Endothelial cell of umbilical vein (primary cell): ENCODE measurements around the gene KCNAB2. TPM values are rescaled to one million over a fixed set of nuclear protein-coding genes. Genes with fewer than 3 reads are reported as not detected.

Source experiments
- BruUV-seq: library from RNA; stranded (reverse); fragments of 400-500 nt; replicated peaks from 2 replicates; lab custom pipeline; 2021; lab: Mats Ljungman, UMichigan
- CTCF ChIA-PET: fragments of 300-600, 350-600 bp; sonication (Branson Sonifier 250); formaldehyde crosslinking; loops from one replicate; lab custom pipeline; 2021; ENCODE audit warnings: antibody characterized with exemption, inconsistent platforms; lab: Charles Lee
- POLR2A ChIA-PET: fragments of 300-600, 350-600 bp; sonication (Branson Sonifier 250); formaldehyde crosslinking; loops from one replicate; lab custom pipeline; 2021; ENCODE audit warnings: antibody characterized with exemption, inconsistent platforms; lab: Charles Lee
- DNase-seq: peaks from one replicate; pipeline ENCODE4 v3.0.0-alpha.2; 2011; ENCODE audit warnings: low read depth, low spot score
- FAIRE-seq: peaks from 2 replicates; lab custom pipeline; 2011; peaks lifted over from hg19 to GRCh38; lab: Jason Lieb, UNC
- H2AFZ ChIP-seq: 2 replicates; pipeline ENCODE4 v1.6.0; 2012; ENCODE audit warnings: low read depth, low read length, control low read depth, inconsistent platforms
- H3K27ac ChIP-seq: 2 replicates; pipeline ENCODE4 v1.5.1; 2011; ENCODE audit warnings: low read depth, mild to moderate bottlenecking, control low read depth, low read length, moderate library complexity; ENCODE audit not compliant: insufficient read depth
- H3K27me3 ChIP-seq, 2 experiments: 2 replicates each; pipeline versions ENCODE4 v1.6.0 to v1.6.1; 2011; ENCODE audit warnings: low read length in 2 of 2, mixed read lengths in 1 of 2; ENCODE audit not compliant: control insufficient read depth in 2 of 2, insufficient read depth in 2 of 2
- H3K36me3 ChIP-seq, 2 experiments: 2 replicates in 1 of 2; 3 replicates in 1 of 2; pipeline ENCODE4 v1.5.1; 2011; ENCODE audit warnings: low read length in 2 of 2, mild to moderate bottlenecking in 1 of 2, moderate library complexity in 1 of 2; ENCODE audit not compliant: control insufficient read depth in 2 of 2, insufficient read depth in 2 of 2; ENCODE audit errors: extremely low read depth in 1 of 2
- H3K4me1 ChIP-seq: 3 replicates; pipeline ENCODE4 v1.5.1; 2011; ENCODE audit warnings: mild to moderate bottlenecking, low read length; ENCODE audit not compliant: control insufficient read depth, insufficient read depth; ENCODE audit errors: extremely low read depth
- H3K4me2 ChIP-seq: 2 replicates; pipeline ENCODE4 v1.6.1; 2011; ENCODE audit warnings: low read length, control low read depth, mixed read lengths; ENCODE audit not compliant: insufficient read depth
- H3K4me3 ChIP-seq, 3 experiments: fragments of 200-600 bp in 1 of 3; sonication (generic), shearing (Covaris generic) in 1 of 3; replicated peaks in 1 of 3; 2 replicates each; pipeline ENCODE4 v1.5.1; 2011 to 2016; ENCODE audit warnings: control low read depth in 3 of 3, low read length in 3 of 3, mild to moderate bottlenecking in 2 of 3, inconsistent platforms in 1 of 3, low read depth in 1 of 3, moderate library complexity in 1 of 3; ENCODE audit not compliant: insufficient read depth in 1 of 3
- H3K79me2 ChIP-seq: 2 replicates; pipeline ENCODE4 v1.6.0; 2012; ENCODE audit warnings: low read length, inconsistent platforms; ENCODE audit not compliant: control insufficient read depth, insufficient read depth
- H3K9ac ChIP-seq: replicated peaks from 2 replicates; pipeline ENCODE3; 2011; ENCODE audit warnings: low read length, control low read depth; ENCODE audit not compliant: insufficient read depth; ENCODE audit errors: extremely low read depth
- H3K9me1 ChIP-seq: replicated peaks from 3 replicates; pipeline ENCODE4 v1.6.0; 2011; ENCODE audit warnings: mild to moderate bottlenecking, low read length; ENCODE audit not compliant: control insufficient read depth, insufficient read depth; ENCODE audit errors: extremely low read depth
- H3K9me3 ChIP-seq: replicated peaks from 2 replicates; pipeline ENCODE4 v1.5.1; 2012; ENCODE audit warnings: low read length, inconsistent platforms; ENCODE audit not compliant: control insufficient read depth, insufficient read depth
- H4K20me1 ChIP-seq: replicated peaks from 2 replicates; pipeline ENCODE3; 2011; ENCODE audit warnings: mild to moderate bottlenecking, low read length; ENCODE audit not compliant: control insufficient read depth, insufficient read depth; ENCODE audit errors: extremely low read depth
- EZH2 ChIP-seq: IDR thresholded peaks from 2 replicates; pipeline ENCODE4 v1.6.1; 2012; ENCODE audit warnings: borderline replicate concordance, low read depth, mild to moderate bottlenecking, moderate library complexity, low read length, inconsistent platforms; ENCODE audit not compliant: severe bottlenecking
- FOS ChIP-seq: IDR thresholded peaks from 2 replicates; pipeline ENCODE4 v1.6.1; 2011; ENCODE audit warnings: mild to moderate bottlenecking, low read length, moderate library complexity, borderline replicate concordance; ENCODE audit not compliant: insufficient read depth
- MYC ChIP-seq: IDR thresholded peaks from one replicate; pipeline ENCODE4 v1.6.1; 2011; ENCODE audit warnings: mild to moderate bottlenecking, low read depth, low read length
- POLR2A ChIP-seq: IDR thresholded peaks from 2 replicates; pipeline ENCODE4 v1.6.1; 2012; ENCODE audit warnings: low read depth, mild to moderate bottlenecking, control low read depth, low read length
- dilution Hi-C: fragments of 300-500 bp; cut with MboI; formaldehyde crosslinking; loops from one replicate; pipeline ENCODE4 v1.15.0; 2019; ENCODE audit warnings: low sequenced_read_pairs; ENCODE audit not compliant: extremely low pct_ligation_motif_present
- intact Hi-C: fragments of 100-400 bp; cut with micrococcal nuclease; formaldehyde crosslinking; loops from one replicate; pipeline ENCODE4 v1.10.0; 2022
- polyA plus RNA-seq, 4 experiments: library from polyadenylated mRNA; depleted of rRNA in 3 of 4; stranded (reverse) in 3 of 4; unstranded in 1 of 4; fragments of >200 nt; gene quantifications; 2 replicates each; pipeline versions ENCODE4 v1.2.1 to v1.2.3, GENCODE V29; 2011 to 2012; ENCODE audit warnings: missing spikeins in 1 of 4
- total RNA-seq: library from RNA; stranded (reverse); gene quantifications from 2 replicates; pipeline ENCODE4 v1.2.3, GENCODE V29; 2021
- TF ChIP-seq, protein P1 (sequence below), 2 donors: IDR thresholded peaks; 1 replicate in 1 of 2; 2 replicates in 1 of 2; pipeline ENCODE4 v1.5.1; 2011; ENCODE audit warnings: low read length in 2 of 2, mild to moderate bottlenecking in 2 of 2, moderate library complexity in 2 of 2, control low read depth in 1 of 2, inconsistent platforms in 1 of 2, low read depth in 1 of 2; ENCODE audit not compliant: insufficient read depth in 1 of 2; ENCODE audit errors: extremely low read depth in 1 of 2

The KCNAB2 gene
- total and polyA plus RNA-seq, 2 donors (not counting 3 experiments of a cell fraction or from before 2014, with no cell fraction given) = 2.4 to 3.8 TPM

GRCh38 chr1:6024376-6024775, 21.3 kb upstream of the KCNAB2 start:
- Histone ChIP-seq H3K9ac (no peak overlapping the region), H3K27ac (no peak overlapping the region), H4K20me1 (no peaks in the 10 kb centered on the region), H3K36me3 (no peaks in the 10 kb centered on the region), H3K4me3 (no peak overlapping the region), H3K9me3 (no peaks in the 10 kb centered on the region), H3K4me1 (no peaks in the 10 kb centered on the region), H3K4me2 (no peak overlapping the region), H3K27me3 (no peaks in the 10 kb centered on the region), H3K9me1 (no peaks in the 10 kb centered on the region), H3K79me2 (no peaks in the 10 kb centered on the region), H2AFZ (no peak overlapping the region)
- ChIA-PET CTCF (interaction anchor here (2.9 kb wide), 1 partner anchor 10 kb away, joined by 12 read pairs; no protein-coding TSS in a partner anchor), POLR2A (no interaction called here)
- intact Hi-C loops = no loop called here
- no peak for DNase-seq
- TF ChIP-seq EZH2 = no peak
- TF ChIP-seq MYC = no peak
- no peak for TF ChIP-seq FOS
- TF ChIP-seq, protein P1, sequence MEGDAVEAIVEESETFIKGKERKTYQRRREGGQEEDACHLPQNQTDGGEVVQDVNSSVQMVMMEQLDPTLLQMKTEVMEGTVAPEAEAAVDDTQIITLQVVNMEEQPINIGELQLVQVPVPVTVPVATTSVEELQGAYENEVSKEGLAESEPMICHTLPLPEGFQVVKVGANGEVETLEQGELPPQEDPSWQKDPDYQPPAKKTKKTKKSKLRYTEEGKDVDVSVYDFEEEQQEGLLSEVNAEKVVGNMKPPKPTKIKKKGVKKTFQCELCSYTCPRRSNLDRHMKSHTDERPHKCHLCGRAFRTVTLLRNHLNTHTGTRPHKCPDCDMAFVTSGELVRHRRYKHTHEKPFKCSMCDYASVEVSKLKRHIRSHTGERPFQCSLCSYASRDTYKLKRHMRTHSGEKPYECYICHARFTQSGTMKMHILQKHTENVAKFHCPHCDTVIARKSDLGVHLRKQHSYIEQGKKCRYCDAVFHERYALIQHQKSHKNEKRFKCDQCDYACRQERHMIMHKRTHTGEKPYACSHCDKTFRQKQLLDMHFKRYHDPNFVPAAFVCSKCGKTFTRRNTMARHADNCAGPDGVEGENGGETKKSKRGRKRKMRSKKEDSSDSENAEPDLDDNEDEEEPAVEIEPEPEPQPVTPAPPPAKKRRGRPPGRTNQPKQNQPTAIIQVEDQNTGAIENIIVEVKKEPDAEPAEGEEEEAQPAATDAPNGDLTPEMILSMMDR (IDR thresholded peaks at IDR 0.05; ENCODE audit: extremely low read depth in 1 of 2, insufficient read depth in 1 of 2, low read depth in 1 of 2, low read length in 2 of 2) = no peak
- no peak for TF ChIP-seq POLR2A
- dilution Hi-C loops = no loop called here
- no TSS peak for BruUV-seq
- no peak for FAIRE-seq
